ENCODE measurements around the gene MMP20. TPM values are rescaled to one million over a fixed set of nuclear protein-coding genes. Genes with fewer than 3 reads are reported as not detected.

MMP20 gene
- total RNA-seq, 4 donors from 2014 or later = not detected

- TF ChIP-seq POLR2A (IDR thresholded peaks at IDR 0.05) = no peak
- TF ChIP-seq CTCF (IDR thresholded peaks at IDR 0.05) = no peak
- H3K36me3 ChIP-seq = no peaks in the 10 kb centered on the region
- H3K9me3 ChIP-seq = no peaks in the 10 kb centered on the region
- intact Hi-C loops (cut with DNase I) = no loop called here
- no peak overlapping the region for H3K4me3 ChIP-seq
- H3K4me1 ChIP-seq = peaks cover 0 to 7% (median 0%) of the 10 kb centered on the region in 3 donors
- WGBS, 2 donors = 67 to 75% methylated on average over 1 of the region's 1 CpG
- no peak overlapping the region for H3K27ac ChIP-seq
- DNase-seq = no peak
- no peaks in the 10 kb centered on the region for H3K27me3 ChIP-seq
Observed at GRCh38 chr11:102527041-102527440, 98.1 kb downstream of the MMP20 start.

Other genes starting within 250 kb of the MMP20 start
- 100 to 1,000 TPM in 3 of 4 donors, 10 to 100 TPM in 1; 53.2 to 152 (median 128) TPM for gene TMEM123, start 172.6 kb downstream of the MMP20 start, total RNA-seq
- gene MMP7, start 94.6 kb downstream of the MMP20 start, total RNA-seq = 10 to 100 TPM in 1 of 4 donors, not detected in 3; 35.8 TPM
- under 1 TPM in 1 of 4 donors, not detected in 3; 0.19 TPM for gene MMP27, start 80.4 kb upstream of the MMP20 start, total RNA-seq
- not detected for gene MMP8, start 99.6 kb upstream of the MMP20 start, total RNA-seq
- not detected for gene MMP10, start 155.3 kb upstream of the MMP20 start, total RNA-seq
- gene MMP1, start 172.8 kb upstream of the MMP20 start, total RNA-seq = under 1 TPM in 2 of 4 donors, not detected in 2; 0.19 to 0.22 TPM
- not detected for gene MMP3, start 218.3 kb upstream of the MMP20 start, total RNA-seq
- 1 to 10 TPM in 1 of 4 donors, under 1 TPM in 1, not detected in 2; 0.35 to 1.1 TPM for gene MMP12, start 249.7 kb upstream of the MMP20 start, total RNA-seq